ENCODE measurements around the gene CTXND1.

- TF ChIP-seq CTCF (conservative IDR thresholded peaks at IDR 0.05; ENCODE audit: low read length) (no peak), EZH2phosphoT487 (IDR thresholded peaks at IDR 0.05; ENCODE audit: borderline replicate concordance, low read depth, low read length) (no peak)
Measured at GRCh38 chr15:80201256-80202015, 50.6 kb downstream of the CTXND1 start.

Measured in OCI-LY7 (cell line).